GM21529 (cell line): ENCODE results near the gene BMAL1.
"Not testable (repeated sequence)": the region's sequence is repeated elsewhere in the genome, so short reads cannot be mapped to it uniquely, and the experiment has no call there.

Source experiments
- ATAC-seq: cut with Tn5 transposase; IDR thresholded peaks from one replicate; pipeline ENCODE4 v1.9.1; 2021; ENCODE audit not compliant: unreplicated experiment

The BMAL1 gene

DNA sequence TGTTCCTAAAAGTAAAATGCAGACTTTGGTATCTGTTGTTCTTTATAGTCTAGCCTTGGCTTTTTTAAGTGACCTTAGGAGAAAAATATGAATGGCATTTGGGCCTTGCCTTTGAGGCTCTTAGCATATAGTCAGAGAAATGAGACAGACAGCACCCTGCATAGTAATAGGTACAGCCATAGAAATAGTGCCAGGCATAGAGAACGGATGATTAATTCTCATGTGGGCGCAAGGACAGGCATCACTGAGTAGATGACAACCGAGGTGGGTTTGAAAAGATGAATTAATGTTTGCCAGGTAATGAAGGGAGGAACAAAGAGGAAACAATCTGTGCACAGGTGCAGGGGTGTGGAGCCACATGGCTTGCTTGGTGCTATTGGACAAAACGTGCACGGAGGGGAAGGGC lies 90.5 kb downstream of the BMAL1 start:
- no peak for ATAC-seq

GRCh38 chr11:13373216-13373615 lies 95.6 kb downstream of the BMAL1 start:
- ATAC-seq = no peak

- no peak for ATAC-seq
These were observed 98.2 kb downstream of the BMAL1 start for GRCh38 chr11:13375798-13376197.

DNA sequence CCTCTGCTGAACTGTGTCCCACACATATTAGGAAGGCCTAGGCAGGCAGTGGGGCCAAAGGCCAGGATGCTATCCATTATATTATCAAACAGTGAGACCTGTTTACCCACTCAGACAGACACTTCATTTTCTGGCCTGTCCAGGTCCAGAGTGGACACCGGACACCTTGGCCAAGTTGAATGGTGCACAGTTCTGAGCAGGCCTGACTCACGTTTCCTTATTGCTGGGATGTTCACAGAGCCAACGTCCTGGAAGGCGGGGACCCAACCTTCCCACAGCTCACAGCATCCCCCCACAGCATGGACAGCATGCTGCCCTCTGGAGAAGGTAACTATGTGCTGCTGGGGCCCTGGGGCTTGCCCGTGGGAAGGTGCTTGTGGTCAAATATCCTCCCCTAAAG lies 98.8 kb downstream of the BMAL1 start:
- ATAC-seq = no peak

DNA sequence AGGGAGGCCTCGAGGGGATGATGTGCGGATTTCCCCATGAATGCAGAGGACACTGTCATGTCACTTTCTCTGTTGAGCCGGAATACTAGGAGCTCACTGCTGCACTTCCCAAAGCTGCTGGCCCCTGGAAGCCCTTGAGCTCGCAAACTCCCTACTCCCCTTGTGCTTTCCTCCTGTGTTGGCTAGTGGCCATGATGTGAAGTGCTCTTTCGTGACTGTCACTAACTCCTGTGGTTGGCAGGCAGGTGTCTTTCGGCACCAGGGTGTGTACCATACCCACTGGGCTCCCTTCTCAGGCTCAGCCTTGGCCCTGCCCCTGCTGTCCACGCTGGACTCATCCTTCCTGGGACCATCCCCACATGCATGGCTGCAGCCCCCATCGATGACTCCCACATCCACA lies 99.2 kb downstream of the BMAL1 start:
- ATAC-seq = no peak

DNA sequence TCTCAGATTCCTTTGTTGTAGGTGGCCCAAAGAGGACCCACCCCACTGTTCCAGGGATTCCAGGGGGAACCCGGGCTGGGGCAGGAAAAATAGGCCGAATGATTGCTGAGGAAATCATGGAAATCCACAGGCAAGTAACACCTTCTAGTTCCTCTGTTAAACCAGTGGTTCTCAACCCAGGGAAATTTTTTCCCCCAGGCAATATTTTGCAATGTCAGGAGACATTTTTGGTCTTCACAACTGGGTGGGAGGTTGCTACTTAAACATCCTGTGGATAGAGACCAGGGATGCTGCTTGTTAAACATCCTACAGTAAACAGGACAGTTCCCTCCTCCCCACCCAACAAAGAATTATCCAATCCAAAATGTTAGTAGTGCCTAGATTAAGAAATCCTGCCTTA lies 100.7 kb downstream of the BMAL1 start:
- no peak for ATAC-seq

- ATAC-seq = no peak
These were observed 103.1 kb downstream of the BMAL1 start for GRCh38 chr11:13380731-13381130.

GRCh38 chr11:13382751-13383150 lies 105.2 kb downstream of the BMAL1 start:
- ATAC-seq = no peak

DNA sequence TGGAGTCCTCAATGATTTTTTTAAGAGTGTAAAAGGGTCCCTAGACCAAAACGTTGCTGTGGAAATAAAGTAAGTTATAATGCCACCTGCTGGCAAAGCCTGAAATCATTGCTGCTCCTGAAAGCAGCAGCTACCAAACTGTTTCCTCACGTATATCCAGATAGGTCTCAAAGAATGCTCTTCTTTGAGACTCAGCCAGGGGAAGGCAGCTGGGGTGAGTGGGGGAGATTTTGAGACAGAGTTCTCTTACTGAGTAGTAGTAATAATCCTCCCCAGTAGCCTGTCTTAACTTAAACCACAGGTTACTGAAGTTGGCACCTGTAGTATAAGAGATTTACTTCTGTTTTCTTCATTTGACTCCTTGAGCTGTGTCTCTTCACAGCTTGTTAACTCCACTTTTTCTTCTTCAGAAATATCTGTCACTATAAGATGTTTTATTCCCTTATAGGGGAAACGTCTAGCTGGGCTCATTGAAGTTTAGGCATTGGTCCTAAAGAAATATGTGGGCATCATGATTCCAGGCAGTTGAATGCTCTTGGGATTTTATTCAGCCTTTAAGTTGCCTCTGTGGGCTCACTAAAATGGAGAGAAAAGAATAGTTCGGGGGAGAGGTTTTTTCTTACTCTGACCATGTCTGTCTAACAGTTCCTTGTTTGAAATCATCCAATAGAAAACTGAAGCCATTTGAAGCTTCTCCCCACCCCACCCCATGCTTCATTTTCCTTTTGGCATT lies 107.5 kb downstream of the BMAL1 start:
- ATAC-seq = no peak

GRCh38 chr11:13386567-13386966 lies 109.0 kb downstream of the BMAL1 start:
- no peak for ATAC-seq

- no peak for ATAC-seq
These were observed 111.2 kb downstream of the BMAL1 start for GRCh38 chr11:13388741-13389140.

GRCh38 chr11:13391217-13391616 lies 113.6 kb downstream of the BMAL1 start:
- ATAC-seq = no peak

DNA sequence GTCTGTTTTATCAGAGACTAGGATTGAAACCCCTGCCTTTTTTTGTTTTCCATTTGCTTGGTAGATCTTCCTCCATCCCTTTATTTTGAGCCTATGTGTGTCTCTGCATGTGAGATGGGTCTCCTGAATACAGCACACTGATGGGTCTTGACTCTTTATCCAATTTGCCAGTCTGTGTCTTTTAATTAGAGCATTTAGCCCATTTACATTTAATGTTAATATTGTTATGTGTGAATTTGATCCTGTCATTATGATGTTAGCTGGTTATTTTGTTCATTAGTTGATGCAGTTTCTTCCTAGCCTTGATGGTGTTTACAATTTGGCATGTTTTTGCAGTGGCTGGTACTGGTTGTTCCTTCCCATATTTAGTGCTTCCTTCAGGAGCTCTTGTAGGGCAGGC lies 120.7 kb downstream of the BMAL1 start:
- ATAC-seq = not testable (repeated sequence)

GRCh38 chr11:13405220-13405619 lies 127.6 kb downstream of the BMAL1 start:
- no peak for ATAC-seq

GRCh38 chr11:13415201-13415600 lies 137.6 kb downstream of the BMAL1 start:
- ATAC-seq = no peak

DNA sequence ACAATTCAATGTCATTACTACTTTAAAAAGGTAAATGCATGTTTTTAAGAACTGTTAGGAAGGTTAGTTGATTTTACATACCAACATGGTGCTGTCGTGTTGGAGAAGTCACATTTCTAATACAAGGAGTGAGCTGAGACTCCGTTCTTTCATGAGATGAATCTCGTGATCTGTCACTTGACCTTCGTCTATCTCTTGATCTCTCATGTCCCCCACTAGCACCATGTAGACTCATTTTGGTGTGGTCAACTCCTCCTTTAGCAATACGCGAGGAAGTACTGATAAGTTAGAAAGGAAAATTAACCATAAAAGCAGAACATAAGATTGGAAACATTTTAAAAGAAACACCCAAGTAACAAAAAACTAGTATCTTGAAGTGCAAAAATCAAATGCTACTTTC lies 144.0 kb downstream of the BMAL1 start:
- no peak for ATAC-seq

DNA sequence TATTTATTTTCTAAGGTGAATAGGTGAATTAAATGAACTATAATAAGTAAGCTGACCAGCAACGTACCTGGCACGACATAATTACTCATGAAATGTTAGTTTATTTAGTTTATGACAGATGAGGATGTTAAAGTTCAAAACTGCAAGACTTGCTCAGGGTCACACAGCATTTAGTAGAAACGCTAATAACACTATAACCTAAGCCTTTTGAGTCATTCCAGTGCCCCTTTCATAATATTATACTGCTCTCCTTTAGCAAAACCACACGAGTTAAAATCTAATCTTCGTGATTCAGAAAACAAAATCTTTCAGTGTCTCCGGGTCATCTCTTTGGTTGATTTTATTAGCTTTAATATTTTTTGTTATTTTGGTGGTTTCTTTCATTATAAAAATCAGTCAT lies 145.8 kb downstream of the BMAL1 start:
- ATAC-seq = no peak

DNA sequence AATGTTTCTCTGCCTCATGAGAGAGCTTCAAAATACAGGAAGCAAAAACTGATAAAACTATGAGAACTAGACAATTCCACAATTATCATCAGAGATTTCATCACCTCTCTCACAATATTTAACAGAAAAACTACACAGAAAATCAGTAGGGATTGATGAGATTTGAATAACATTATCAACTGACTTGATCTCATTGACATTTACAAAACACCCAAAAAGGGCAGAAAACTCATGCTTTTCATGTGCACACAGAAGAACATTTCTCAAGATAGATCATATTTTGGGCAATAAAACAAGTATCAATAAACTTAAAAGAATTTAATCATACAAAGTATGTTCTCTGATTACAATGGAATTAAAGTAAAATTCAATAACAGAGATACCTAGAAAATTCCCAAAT lies 149.8 kb downstream of the BMAL1 start:
- no peak for ATAC-seq

DNA sequence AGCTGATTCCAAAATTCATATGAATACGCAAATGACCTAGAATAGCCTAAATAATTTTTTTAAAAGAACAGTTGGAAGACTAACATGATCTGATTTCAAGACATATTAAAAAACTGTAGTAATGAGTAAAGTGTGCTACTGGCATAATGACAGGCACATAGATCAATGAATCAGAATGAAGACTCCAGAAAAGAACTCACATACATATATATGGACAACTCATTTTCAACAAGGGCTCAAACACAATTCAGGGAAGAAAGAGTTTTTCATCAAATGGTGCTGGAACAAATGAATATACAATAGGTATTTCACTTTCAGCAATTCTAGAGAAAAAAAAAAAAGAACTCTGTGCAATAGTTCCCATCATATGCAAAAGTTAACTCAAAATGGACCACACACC lies 151.7 kb downstream of the BMAL1 start:
- ATAC-seq = no peak

DNA sequence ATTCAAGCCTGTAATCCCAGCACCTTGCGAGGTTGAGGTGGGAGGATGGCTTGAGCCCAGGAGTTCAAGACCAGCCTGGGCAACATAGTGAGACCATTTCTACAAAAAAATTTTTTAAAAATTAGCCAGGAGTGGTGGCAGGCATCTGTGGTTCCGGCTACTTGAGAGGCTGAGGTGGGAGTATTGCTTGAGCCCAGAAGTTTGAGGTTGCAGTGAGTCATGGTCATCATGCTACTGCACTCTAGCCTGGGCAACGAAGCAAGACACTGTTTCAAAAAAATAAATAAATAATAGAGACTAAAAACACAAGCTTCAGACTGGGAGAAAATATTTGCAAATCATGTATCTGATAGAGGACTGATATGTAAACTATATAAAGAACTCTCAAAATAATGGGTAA lies 152.2 kb downstream of the BMAL1 start:
- no peak for ATAC-seq

GRCh38 chr11:13433437-13433836 lies 155.8 kb downstream of the BMAL1 start:
- no peak for ATAC-seq

- no peak for ATAC-seq
These were observed 156.9 kb downstream of the BMAL1 start for GRCh38 chr11:13434247-13435205.
